Measurements from ENCODE around the gene RASGRF2. TPM values are rescaled to one million over a fixed set of nuclear protein-coding genes. Genes with fewer than 3 reads are reported as not detected.

Gene RASGRF2
- polyA plus RNA-seq, 2 of the 4 experiments (the other 2 are of a cell fraction), result 1.4 to 2.1 TPM

DNA sequence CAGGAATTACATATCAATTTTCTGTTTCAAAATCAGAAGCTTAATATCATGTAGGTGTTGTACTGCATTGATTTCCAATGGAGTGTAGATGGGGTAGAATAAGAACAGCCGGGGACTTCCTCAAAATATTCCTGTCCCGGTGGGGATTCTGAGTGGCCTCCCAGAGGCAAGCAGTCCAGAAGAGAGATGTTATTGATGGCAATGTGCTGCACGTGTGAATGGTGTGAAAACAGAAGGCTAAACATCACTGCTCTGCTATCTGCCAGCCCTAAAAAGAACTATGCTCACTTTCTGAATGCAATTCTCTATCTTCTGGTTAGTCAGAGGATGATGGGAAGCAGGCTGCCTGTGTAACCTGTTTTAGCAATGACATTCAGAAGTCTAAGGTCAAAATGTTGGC is 181.9 kb downstream of the RASGRF2 start (continued):
- TF ChIP-seq, protein P1, sequence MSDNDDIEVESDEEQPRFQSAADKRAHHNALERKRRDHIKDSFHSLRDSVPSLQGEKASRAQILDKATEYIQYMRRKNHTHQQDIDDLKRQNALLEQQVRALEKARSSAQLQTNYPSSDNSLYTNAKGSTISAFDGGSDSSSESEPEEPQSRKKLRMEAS (IDR thresholded peaks at IDR 0.05), result no peak
- TF ChIP-seq CHD2 (IDR thresholded peaks at IDR 0.05; ENCODE audit: low read length, partially characterized antibody) (no peak), ZFP36 (IDR thresholded peaks at IDR 0.05; ENCODE audit: borderline replicate concordance, partially characterized antibody) (no peak)

DNA sequence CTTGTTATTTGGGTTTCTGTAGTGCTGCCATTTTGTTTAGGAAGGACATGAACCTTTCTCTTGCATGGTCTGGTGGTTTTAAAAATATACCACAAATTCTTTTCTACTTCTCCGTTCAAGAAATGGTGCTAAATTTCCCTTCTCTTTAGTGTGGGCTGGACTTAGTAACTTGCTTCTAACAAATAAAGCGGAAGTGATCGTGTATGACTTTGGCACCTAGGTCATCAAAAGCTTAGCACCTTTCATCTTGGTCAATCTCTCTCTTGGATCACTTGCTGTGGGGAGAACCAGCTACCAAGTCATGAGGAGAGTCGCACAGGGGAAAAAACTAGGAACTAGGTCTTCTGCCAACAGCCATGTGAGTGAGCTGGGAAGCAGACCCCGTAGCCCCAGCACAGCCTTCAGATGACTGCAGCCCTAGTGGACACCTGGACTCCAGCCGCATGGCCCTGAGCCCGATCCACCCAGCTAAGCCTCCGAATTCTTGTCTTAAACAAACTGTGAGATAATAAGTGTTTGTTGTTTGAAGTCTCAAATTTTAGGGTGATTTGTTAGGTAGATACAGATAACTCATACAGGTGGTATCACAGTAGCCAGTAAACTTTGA is 185.3 kb downstream of the RASGRF2 start:
- FAIRE-seq (no peak), ATAC-seq (no peak), DNase-seq (ENCODE audit: low read depth in 1 of 2, low spot score in 1 of 2) (no peak)
- H3K4me2 ChIP-seq, result no peak overlapping the region
- CTCF ChIA-PET, result interaction anchor here (0.9 to 2.3 kb wide), 3 partner anchors 11 to 50 kb away, joined by 3 to 12 read pairs (median 4); no protein-coding TSS in a partner anchor
- no peaks in the 10 kb centered on the region for H3K9me3 ChIP-seq
- WGBS (ENCODE audit: missing lambda C conversion rate), result 70% methylated on average over 8 of the region's 8 CpGs
- H3K4me3 ChIP-seq, result no peak overlapping the region
- H3K27ac ChIP-seq, result no peak overlapping the region
- TF ChIP-seq RNF2 (IDR thresholded peaks at IDR 0.05; ENCODE audit: borderline replicate concordance, low read depth) (no peak), ELK1 (IDR thresholded peaks at IDR 0.05; ENCODE audit: low read depth, low read length) (no peak), SMC3 (IDR thresholded peaks at IDR 0.05) (no peak), JUN (IDR thresholded peaks at IDR 0.05) (no peak), NFE2L2 (conservative IDR thresholded peaks at IDR 0.05; ENCODE audit: low read length) (no peak), ZNF302 (CRISPR knock-in tag; IDR thresholded peaks at IDR 0.05) (no peak), HDAC2 (IDR thresholded peaks at IDR 0.05) (no peak), RARB (CRISPR knock-in tag; IDR thresholded peaks at IDR 0.05) (no peak), BHLHE40 (IDR thresholded peaks at IDR 0.05; ENCODE audit: low read depth, low read length) (no peak), EHF (CRISPR knock-in tag; IDR thresholded peaks at IDR 0.05) (no peak), KDM5A (IDR thresholded peaks at IDR 0.05) (no peak), ESRRA (IDR thresholded peaks at IDR 0.05; ENCODE audit: borderline replicate concordance, low read length) (no peak), CHD4 (IDR thresholded peaks at IDR 0.05; ENCODE audit: borderline replicate concordance) (no peak), USF2 (IDR thresholded peaks at IDR 0.05) (no peak), ZFP36 (IDR thresholded peaks at IDR 0.05; ENCODE audit: borderline replicate concordance, partially characterized antibody) (no peak), EP300 (IDR thresholded peaks at IDR 0.05) (no peak)
- no peaks in the 10 kb centered on the region for H3K4me1 ChIP-seq
- POLR2A ChIA-PET, result no interaction called here

GRCh38 chr5:81146031-81146430 is 185.9 kb downstream of the RASGRF2 start:
- CTCF ChIA-PET, result interaction anchor here (0.9 to 2.3 kb wide), 2 partner anchors 19 to 49 kb away, joined by 3 to 12 read pairs; no protein-coding TSS in a partner anchor

More at GRCh38 chr5:81146031-81146430, 185.9 kb downstream of the RASGRF2 start:
- Histone ChIP-seq H3K4me2 (no peak overlapping the region), H3K4me3 (no peak overlapping the region), H3K4me1 (no peaks in the 10 kb centered on the region), H3K27ac (no peak overlapping the region), H3K9me3 (no peaks in the 10 kb centered on the region)
- 69% methylated on average over 1 of the region's 1 CpG for WGBS (ENCODE audit: missing lambda C conversion rate)
- no peak for FAIRE-seq
- no peak for TF ChIP-seq BHLHE40 (IDR thresholded peaks at IDR 0.05; ENCODE audit: low read depth, low read length)
- TF ChIP-seq ELK1 (IDR thresholded peaks at IDR 0.05; ENCODE audit: low read depth, low read length), result no peak
- TF ChIP-seq, protein P2, sequence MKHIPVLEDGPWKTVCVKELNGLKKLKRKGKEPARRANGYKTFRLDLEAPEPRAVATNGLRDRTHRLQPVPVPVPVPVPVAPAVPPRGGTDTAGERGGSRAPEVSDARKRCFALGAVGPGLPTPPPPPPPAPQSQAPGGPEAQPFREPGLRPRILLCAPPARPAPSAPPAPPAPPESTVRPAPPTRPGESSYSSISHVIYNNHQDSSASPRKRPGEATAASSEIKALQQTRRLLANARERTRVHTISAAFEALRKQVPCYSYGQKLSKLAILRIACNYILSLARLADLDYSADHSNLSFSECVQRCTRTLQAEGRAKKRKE (CRISPR knock-in tag; IDR thresholded peaks at IDR 0.05; ENCODE audit: low read depth), result no peak
- TF ChIP-seq CBX2 (IDR thresholded peaks at IDR 0.05; ENCODE audit: borderline replicate concordance, low read depth), result no peak
- TF ChIP-seq POLR2A (IDR thresholded peaks at IDR 0.05; ENCODE audit: low read length), result no peak
- no peak for TF ChIP-seq RNF2 (IDR thresholded peaks at IDR 0.05; ENCODE audit: borderline replicate concordance, low read depth)
- TF ChIP-seq FOSL2 (IDR thresholded peaks at IDR 0.05), result no peak
- TF ChIP-seq FOSL2 (CRISPR knock-in tag; IDR thresholded peaks at IDR 0.05), result no peak
- TF ChIP-seq MYC (IDR thresholded peaks at IDR 0.05; ENCODE audit: borderline replicate concordance, low read length), result no peak
- no peak for TF ChIP-seq EP300 (IDR thresholded peaks at IDR 0.05)
- TF ChIP-seq ZSCAN20 (CRISPR knock-in tag; IDR thresholded peaks at IDR 0.05), result no peak
- TF ChIP-seq USF2 (IDR thresholded peaks at IDR 0.05), result no peak
- TF ChIP-seq, protein P3, sequence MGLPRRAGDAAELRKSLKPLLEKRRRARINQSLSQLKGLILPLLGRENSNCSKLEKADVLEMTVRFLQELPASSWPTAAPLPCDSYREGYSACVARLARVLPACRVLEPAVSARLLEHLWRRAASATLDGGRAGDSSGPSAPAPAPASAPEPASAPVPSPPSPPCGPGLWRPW (IDR thresholded peaks at IDR 0.05), result no peak
- TF ChIP-seq MAZ (IDR thresholded peaks at IDR 0.05; ENCODE audit: borderline replicate concordance, low read depth, low read length), result no peak
- POLR2A ChIA-PET, result no interaction called here
- no peak for DNase-seq (ENCODE audit: low read depth in 1 of 2, low spot score in 1 of 2)
- ATAC-seq, result no peak

All from A549 (cell line).